Measurements from ENCODE around the gene ABCA2. TPM values are rescaled to one million over a fixed set of nuclear protein-coding genes. Genes with fewer than 3 reads are reported as not detected.

ABCA2 gene
- total RNA-seq, 1 donor from 2014 or later: 55.1 TPM

GRCh38 chr9:137052293-137052692, 24.3 kb upstream of the ABCA2 start:
- Mint-ChIP-seq H3K36me3 (ENCODE audit: unreplicated experiment) (no peaks in the 10 kb centered on the region), H3K27ac (ENCODE audit: unreplicated experiment) (no peak overlapping the region), H3K4me3 (ENCODE audit: unreplicated experiment) (no peak overlapping the region), H3K4me1 (ENCODE audit: unreplicated experiment) (peaks cover 20% of the 10 kb centered on the region), H3K27me3 (ENCODE audit: unreplicated experiment) (peaks cover 17% of the 10 kb centered on the region), H3K9me3 (ENCODE audit: unreplicated experiment) (no peaks in the 10 kb centered on the region)
- DNase-seq (ENCODE audit: extremely low spot score, unreplicated experiment): no peak
- no peak for TF ChIP-seq CTCF (IDR thresholded peaks at IDR 0.05)

GRCh38 chr9:137051145-137051724, 23.2 kb upstream of the ABCA2 start:
- Mint-ChIP-seq H3K27me3 (ENCODE audit: unreplicated experiment) (peaks cover 17% of the 10 kb centered on the region), H3K4me3 (ENCODE audit: unreplicated experiment) (no peak overlapping the region), H3K36me3 (ENCODE audit: unreplicated experiment) (no peaks in the 10 kb centered on the region), H3K4me1 (ENCODE audit: unreplicated experiment) (peaks cover 17% of the 10 kb centered on the region), H3K9me3 (ENCODE audit: unreplicated experiment) (no peaks in the 10 kb centered on the region), H3K27ac (ENCODE audit: unreplicated experiment) (no peak overlapping the region)
- no peak for DNase-seq (ENCODE audit: extremely low spot score, unreplicated experiment)
- TF ChIP-seq CTCF (IDR thresholded peaks at IDR 0.05): no peak

- Mint-ChIP-seq H3K27ac (ENCODE audit: unreplicated experiment) (no peak overlapping the region), H3K27me3 (ENCODE audit: unreplicated experiment) (peaks cover 17% of the 10 kb centered on the region), H3K36me3 (ENCODE audit: unreplicated experiment) (no peaks in the 10 kb centered on the region), H3K9me3 (ENCODE audit: unreplicated experiment) (no peaks in the 10 kb centered on the region), H3K4me1 (ENCODE audit: unreplicated experiment) (peaks cover 13% of the 10 kb centered on the region), H3K4me3 (ENCODE audit: unreplicated experiment) (no peak overlapping the region)
- TF ChIP-seq CTCF (IDR thresholded peaks at IDR 0.05): no peak
- no peak for DNase-seq (ENCODE audit: extremely low spot score, unreplicated experiment)
Observed at GRCh38 chr9:137050570-137050969, 22.5 kb upstream of the ABCA2 start.

DNA sequence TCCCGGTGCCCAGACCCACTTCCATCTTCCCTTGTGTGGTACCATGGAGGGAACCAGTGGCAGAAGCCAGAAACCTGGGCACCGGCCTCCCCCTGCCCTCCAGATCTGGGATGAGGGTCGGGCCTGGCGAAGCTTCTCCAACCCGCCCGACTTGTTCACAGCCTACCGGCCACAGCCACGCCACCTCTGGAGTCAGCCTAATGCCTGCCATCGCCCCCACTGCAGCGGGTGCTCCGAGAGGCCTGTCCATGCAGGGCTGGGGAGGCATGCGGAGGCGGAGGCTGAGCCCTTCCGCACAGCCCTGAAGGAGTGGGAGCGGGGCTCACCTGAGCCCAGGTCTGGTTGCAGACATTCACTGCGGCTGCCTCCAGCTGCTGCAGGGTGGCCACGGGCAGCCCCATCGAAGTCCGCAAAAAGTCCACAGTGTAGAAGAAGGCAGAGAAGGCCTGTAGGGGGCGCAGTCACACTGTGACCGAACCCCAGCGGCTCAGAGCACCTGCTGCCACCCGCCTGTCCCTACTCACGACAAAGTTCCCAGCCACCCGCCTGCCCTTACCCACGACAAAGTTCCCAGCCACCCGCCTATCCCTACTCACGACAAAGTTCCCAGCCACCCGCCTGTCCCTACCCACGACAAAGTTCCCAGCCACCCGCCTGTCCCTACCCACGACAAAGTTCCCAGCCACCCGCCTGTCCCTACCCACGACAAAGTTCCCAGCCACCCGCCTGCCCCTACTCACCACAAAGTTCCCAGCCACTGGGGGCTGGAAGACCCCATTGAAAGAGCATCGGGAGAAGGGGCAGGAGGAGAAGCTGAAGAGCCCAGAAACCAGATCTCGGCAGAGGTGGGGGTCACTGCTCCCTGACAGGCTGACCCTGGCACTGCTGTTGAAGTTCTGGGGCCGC, 21.8 kb upstream of the ABCA2 start:
- no peak for DNase-seq (ENCODE audit: extremely low spot score, unreplicated experiment)
- Mint-ChIP-seq H3K36me3 (ENCODE audit: unreplicated experiment) (no peaks in the 10 kb centered on the region), H3K27ac (ENCODE audit: unreplicated experiment) (no peak overlapping the region), H3K4me3 (ENCODE audit: unreplicated experiment) (no peak overlapping the region), H3K4me1 (ENCODE audit: unreplicated experiment) (peaks cover 10% of the 10 kb centered on the region), H3K9me3 (ENCODE audit: unreplicated experiment) (no peaks in the 10 kb centered on the region), H3K27me3 (ENCODE audit: unreplicated experiment) (peaks cover 17% of the 10 kb centered on the region)
- peak; percentile 65 for TF ChIP-seq CTCF (IDR thresholded peaks at IDR 0.05)

Measured in osteocyte (in vitro differentiated cells).